ENCODE measurements around the gene LIN54. TPM values are rescaled to one million over a fixed set of nuclear protein-coding genes. Genes with fewer than 3 reads are reported as not detected.
A peak's percentile ranks its signal among the peaks of the same experiment; 100 is the strongest.

LIN54 gene
- total RNA-seq, 2 donors from 2014 or later = 9.7 to 13.9 TPM

- no peaks in the 10 kb centered on the region for H3K9me3 ChIP-seq
- H3K27ac ChIP-seq = no peak overlapping the region
- H3K4me1 ChIP-seq (replicated peaks) = no peaks in the 10 kb centered on the region
- no peaks in the 10 kb centered on the region for H3K36me3 ChIP-seq
- intact Hi-C loops (cut with DNase I) = no loop called here
- DNase-seq (ENCODE audit: low spot score) = no peak
- TF ChIP-seq POLR2A (IDR thresholded peaks at IDR 0.05) (no peak), POLR2AphosphoS5 (IDR thresholded peaks at IDR 0.05) (no peak)
- TF ChIP-seq, protein P1, sequence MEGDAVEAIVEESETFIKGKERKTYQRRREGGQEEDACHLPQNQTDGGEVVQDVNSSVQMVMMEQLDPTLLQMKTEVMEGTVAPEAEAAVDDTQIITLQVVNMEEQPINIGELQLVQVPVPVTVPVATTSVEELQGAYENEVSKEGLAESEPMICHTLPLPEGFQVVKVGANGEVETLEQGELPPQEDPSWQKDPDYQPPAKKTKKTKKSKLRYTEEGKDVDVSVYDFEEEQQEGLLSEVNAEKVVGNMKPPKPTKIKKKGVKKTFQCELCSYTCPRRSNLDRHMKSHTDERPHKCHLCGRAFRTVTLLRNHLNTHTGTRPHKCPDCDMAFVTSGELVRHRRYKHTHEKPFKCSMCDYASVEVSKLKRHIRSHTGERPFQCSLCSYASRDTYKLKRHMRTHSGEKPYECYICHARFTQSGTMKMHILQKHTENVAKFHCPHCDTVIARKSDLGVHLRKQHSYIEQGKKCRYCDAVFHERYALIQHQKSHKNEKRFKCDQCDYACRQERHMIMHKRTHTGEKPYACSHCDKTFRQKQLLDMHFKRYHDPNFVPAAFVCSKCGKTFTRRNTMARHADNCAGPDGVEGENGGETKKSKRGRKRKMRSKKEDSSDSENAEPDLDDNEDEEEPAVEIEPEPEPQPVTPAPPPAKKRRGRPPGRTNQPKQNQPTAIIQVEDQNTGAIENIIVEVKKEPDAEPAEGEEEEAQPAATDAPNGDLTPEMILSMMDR (IDR thresholded peaks at IDR 0.05) = no peak
- 86% methylated on average over 3 of the region's 3 CpGs for WGBS
- no peak overlapping the region for H3K4me3 ChIP-seq
- H3K27me3 ChIP-seq (replicated peaks; ENCODE audit: insufficient read depth) = no peaks in the 10 kb centered on the region
Measured at GRCh38 chr4:83040269-83040668, 29.6 kb upstream of the LIN54 start.

- no peak for DNase-seq (ENCODE audit: low spot score)
- TF ChIP-seq POLR2A (IDR thresholded peaks at IDR 0.05) (no peak), POLR2AphosphoS5 (IDR thresholded peaks at IDR 0.05) (no peak)
- TF ChIP-seq, protein P1 (IDR thresholded peaks at IDR 0.05) = no peak
- WGBS = 73% methylated on average over 5 of the region's 5 CpGs
- no peaks in the 10 kb centered on the region for H3K36me3 ChIP-seq
- no peaks in the 10 kb centered on the region for H3K4me1 ChIP-seq (replicated peaks)
- H3K9me3 ChIP-seq = no peaks in the 10 kb centered on the region
- H3K27me3 ChIP-seq (replicated peaks; ENCODE audit: insufficient read depth) = no peaks in the 10 kb centered on the region
- intact Hi-C loops (cut with DNase I) = loop anchor here (10.0 kb wide), 3 partner anchors 572 to 662 kb away; partner anchors contain the start of genes ENOPH1, HNRNPD and HNRNPDL
- H3K4me3 ChIP-seq = no peak overlapping the region
- no peak overlapping the region for H3K27ac ChIP-seq
Measured at GRCh38 chr4:83036991-83037665, 26.5 kb upstream of the LIN54 start.

DNA sequence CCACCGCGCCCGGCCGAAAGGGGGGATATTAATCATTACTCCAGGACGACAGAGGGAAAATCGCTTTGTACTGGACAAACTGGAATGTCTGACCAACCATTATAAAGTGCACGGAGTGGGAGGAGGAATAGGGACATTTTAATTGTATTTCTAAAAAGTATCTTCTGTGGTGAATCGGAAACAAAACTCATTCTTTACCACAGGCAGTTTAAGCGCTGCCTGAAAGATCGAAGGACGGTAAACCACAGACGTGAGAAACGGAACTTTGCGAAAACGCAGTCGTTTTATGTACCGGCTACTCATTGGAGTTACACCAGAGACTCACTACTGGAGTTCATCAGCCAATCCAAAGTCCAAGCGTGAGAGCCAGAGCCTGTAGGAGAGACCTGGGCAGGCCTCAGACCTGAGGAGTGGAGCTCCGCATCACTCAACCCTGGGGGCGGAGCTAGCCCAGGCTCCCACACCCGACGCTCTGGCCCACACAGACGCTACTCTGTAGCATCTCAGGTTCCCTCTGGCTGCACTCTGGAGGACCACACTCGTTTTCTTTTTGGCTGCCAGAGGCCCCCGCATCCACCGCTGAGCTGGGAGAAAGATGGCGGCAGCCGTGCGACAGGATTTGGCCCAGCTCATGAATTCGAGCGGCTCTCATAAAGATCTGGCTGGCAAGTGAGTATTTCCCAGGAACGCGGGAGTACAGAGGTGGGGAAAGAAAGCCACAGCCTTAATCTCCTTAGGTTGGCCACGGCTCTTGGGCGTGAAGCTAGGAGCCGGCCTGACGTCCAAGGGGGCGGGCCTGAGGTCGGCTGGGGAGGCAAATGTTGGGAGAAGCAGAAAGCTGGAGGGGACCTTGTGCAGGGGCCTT, 24.2 kb upstream of the LIN54 start, which contains the start of gene COPS4:
Gene COPS4 (plus strand): TSS at position 554 of the 865 bp plus-strand sequence. CDS start 42 bp downstream, at position 596.
- intact Hi-C loops (cut with DNase I) = loop anchor here (2.0 to 10.0 kb wide), 5 partner anchors 22 to 660 kb away; partner anchors contain the start of genes ENOPH1, HNRNPD, HNRNPDL and THAP9
- DNase-seq (ENCODE audit: low spot score) = peak; percentile 99
- Histone ChIP-seq H3K9me3 (no peaks in the 10 kb centered on the region), H3K4me1 (replicated peaks) (no peaks in the 10 kb centered on the region), H3K4me3 (peak within 1 kb of the TSS; percentile 56 to 58), H3K36me3 (no peaks in the 10 kb centered on the region), H3K27ac (peak within 1 kb of the TSS; percentile 85 to 87), H3K27me3 (replicated peaks; ENCODE audit: insufficient read depth) (no peaks in the 10 kb centered on the region)
- TF ChIP-seq, protein P1 (IDR thresholded peaks at IDR 0.05) = peak in 3 of 4 experiments; percentile 38 to 75 (median 69)
- TF ChIP-seq POLR2AphosphoS5 (IDR thresholded peaks at IDR 0.05) (peak; percentile 96), POLR2A (IDR thresholded peaks at IDR 0.05) (peak; percentile 82)
- under 1% methylated on average over 39 of the region's 39 CpGs for WGBS

GRCh38 chr4:83029688-83030087, 19.1 kb upstream of the LIN54 start:
- Histone ChIP-seq H3K27me3 (replicated peaks; ENCODE audit: insufficient read depth) (no peaks in the 10 kb centered on the region), H3K4me3 (no peak overlapping the region), H3K9me3 (no peaks in the 10 kb centered on the region), H3K4me1 (replicated peaks) (no peaks in the 10 kb centered on the region), H3K36me3 (no peaks in the 10 kb centered on the region), H3K27ac (no peak overlapping the region)
- DNase-seq (ENCODE audit: low spot score) = no peak
- TF ChIP-seq, protein P1 (IDR thresholded peaks at IDR 0.05) = no peak
- TF ChIP-seq POLR2A (IDR thresholded peaks at IDR 0.05) = no peak
- TF ChIP-seq POLR2AphosphoS5 (IDR thresholded peaks at IDR 0.05) = no peak
- intact Hi-C loops (cut with DNase I) = loop anchor here (10.0 kb wide), 3 partner anchors 565 to 655 kb away; partner anchors contain the start of genes ENOPH1, HNRNPD and HNRNPDL
- WGBS = 80% methylated on average over 1 of the region's 1 CpG
